Large intestine (tissue), 3 donors: ENCODE measurements around the gene HOXC10. TPM values are rescaled to one million over a fixed set of nuclear protein-coding genes. Genes with fewer than 3 reads are reported as not detected.

Experiments
- DNase-seq, 2 donors: peaks; one replicate each; pipeline versions ENCODE4 v3.0.0 to v3.0.0-alpha.2; 2013
- H3K27ac ChIP-seq: one replicate; pipeline ENCODE4 v1.5.1; 2013; ENCODE audit warnings: low read length
- H3K27me3 ChIP-seq: 2 replicates; pipeline ENCODE4 v1.6.1; 2013; ENCODE audit warnings: low read length; ENCODE audit not compliant: control insufficient read depth, insufficient read depth
- H3K36me3 ChIP-seq: 2 replicates; pipeline ENCODE4 v1.6.1; 2013; ENCODE audit warnings: low read length; ENCODE audit not compliant: control insufficient read depth, insufficient read depth
- H3K4me1 ChIP-seq: one replicate; pipeline ENCODE4 v1.6.1; 2013; ENCODE audit warnings: low read length; ENCODE audit not compliant: control insufficient read depth, insufficient read depth
- H3K4me3 ChIP-seq: one replicate; pipeline ENCODE4 v1.5.1; 2013; ENCODE audit warnings: low read length
- H3K9me3 ChIP-seq: one replicate; pipeline ENCODE4 v1.6.1; 2013; ENCODE audit warnings: mild to moderate bottlenecking, low read depth, low read length, moderate library complexity; ENCODE audit not compliant: control insufficient read depth
- WGBS: methylation state at CpG from one replicate; pipeline ENCODE4 v1.1.5; 2013; ENCODE audit warnings: low lambda C conversion rate; ENCODE audit not compliant: insufficient coverage; 5-methylcytosine and 5-hydroxymethylcytosine counted together
- polyA plus RNA-seq: library from polyadenylated mRNA; unstranded; fragments of 120-200 nt; gene quantifications from one replicate; pipeline ENCODE4 v1.2.1, GENCODE V29; 2013

HOXC10 gene
- polyA plus RNA-seq, 1 donor, result 0.19 TPM

GRCh38 chr12:53941750-53942149 is 43.2 kb upstream of the HOXC10 start:
- Histone ChIP-seq H3K27me3 (peaks cover 98% of the 10 kb centered on the region), H3K4me1 (no peaks in the 10 kb centered on the region), H3K9me3 (peaks cover 5% of the 10 kb centered on the region), H3K36me3 (no peaks in the 10 kb centered on the region), H3K27ac (no peak overlapping the region), H3K4me3 (no peak overlapping the region)
- WGBS, result 20% methylated on average over 1 of the region's 5 CpGs
- DNase-seq, result no peak

DNA sequence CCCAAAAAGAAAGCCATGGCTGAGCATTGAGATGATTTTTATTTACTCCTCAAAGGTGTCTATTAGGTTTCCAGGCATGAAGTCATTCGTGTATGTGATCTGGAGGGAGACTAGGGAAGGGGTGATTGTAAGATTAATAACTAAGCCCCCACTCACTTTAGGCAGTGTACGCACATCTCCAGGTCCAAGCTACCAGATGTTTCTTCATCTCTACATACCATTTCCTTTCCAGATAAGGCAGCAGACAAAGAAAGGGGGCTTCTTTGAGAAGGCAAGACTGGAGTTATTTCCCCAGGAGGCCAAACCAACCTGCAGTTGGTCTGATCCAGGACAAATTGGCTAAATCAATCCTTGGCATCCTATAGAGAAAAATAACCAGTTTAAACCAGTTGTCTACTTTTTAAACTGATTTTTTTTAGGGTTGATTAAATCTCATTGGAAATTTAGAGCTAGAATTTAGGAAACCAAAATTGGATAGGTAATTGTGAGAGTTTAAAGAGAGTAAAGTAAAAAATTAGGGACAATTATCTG is 42.4 kb upstream of the HOXC10 start:
- peaks cover 5% of the 10 kb centered on the region for H3K9me3 ChIP-seq
- H3K27me3 ChIP-seq, result peaks cover 97% of the 10 kb centered on the region
- H3K36me3 ChIP-seq, result no peaks in the 10 kb centered on the region
- no CpG with 5 or more reads among the region's 2 CpGs for WGBS
- H3K4me1 ChIP-seq, result no peaks in the 10 kb centered on the region
- DNase-seq, result no peak
- no peak overlapping the region for H3K4me3 ChIP-seq
- H3K27ac ChIP-seq, result no peak overlapping the region

- H3K9me3 ChIP-seq, result no peaks in the 10 kb centered on the region
These were observed 40.7 kb upstream of the HOXC10 start for GRCh38 chr12:53944209-53944608.

DNA sequence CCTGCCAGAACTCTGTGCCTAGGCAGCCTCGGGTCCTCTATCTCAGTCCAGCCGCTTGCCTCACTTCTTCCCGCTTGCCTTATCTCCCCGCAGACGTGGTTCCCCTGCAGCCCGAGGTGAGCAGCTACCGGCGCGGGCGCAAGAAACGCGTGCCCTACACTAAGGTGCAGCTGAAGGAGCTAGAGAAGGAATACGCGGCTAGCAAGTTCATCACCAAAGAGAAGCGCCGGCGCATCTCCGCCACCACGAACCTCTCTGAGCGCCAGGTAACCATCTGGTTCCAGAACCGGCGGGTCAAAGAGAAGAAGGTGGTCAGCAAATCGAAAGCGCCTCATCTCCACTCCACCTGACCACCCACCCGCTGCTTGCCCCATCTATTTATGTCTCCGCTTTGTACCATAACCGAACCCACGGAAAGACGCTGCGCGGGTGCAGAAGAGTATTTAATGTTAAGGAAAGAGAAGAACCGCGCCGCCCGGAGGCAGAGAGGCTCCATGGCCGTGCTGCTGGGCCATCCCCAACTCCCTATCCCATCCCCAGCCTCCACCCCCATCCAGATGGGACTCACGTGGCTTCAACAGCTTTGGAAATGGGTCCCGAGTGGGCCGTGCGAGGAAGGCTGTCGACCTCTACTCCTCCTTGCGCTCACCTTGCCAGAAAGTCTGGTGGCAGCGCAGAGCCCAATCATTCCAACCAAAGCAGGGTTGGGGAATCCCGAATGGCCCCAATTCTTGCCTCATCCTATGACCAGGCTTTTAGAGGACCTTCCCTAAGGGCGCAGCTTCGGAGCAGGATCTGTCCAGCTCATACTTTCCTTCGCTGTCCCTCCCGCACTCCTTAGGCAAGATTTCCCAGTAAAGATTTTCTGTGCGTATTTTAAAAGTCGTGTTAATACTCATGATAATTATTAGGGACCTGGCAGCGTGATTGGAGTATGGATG is 39.8 kb upstream of the HOXC10 start:
- DNase-seq, result no peak
- Histone ChIP-seq H3K27ac (no peak overlapping the region), H3K4me1 (no peaks in the 10 kb centered on the region), H3K4me3 (no peak overlapping the region), H3K9me3 (peaks cover 4% of the 10 kb centered on the region), H3K36me3 (no peaks in the 10 kb centered on the region), H3K27me3 (peaks cover 97% of the 10 kb centered on the region)
- WGBS, result no CpG with 5 or more reads among the region's 51 CpGs

More at GRCh38 chr12:53944209-53944608, 40.7 kb upstream of the HOXC10 start:
- Histone ChIP-seq H3K4me1 (no peaks in the 10 kb centered on the region), H3K27me3 (peaks cover 97% of the 10 kb centered on the region), H3K4me3 (no peak overlapping the region), H3K27ac (no peak overlapping the region), H3K36me3 (no peaks in the 10 kb centered on the region)
- no CpG with 5 or more reads among the region's 4 CpGs for WGBS
- no peak for DNase-seq

DNA sequence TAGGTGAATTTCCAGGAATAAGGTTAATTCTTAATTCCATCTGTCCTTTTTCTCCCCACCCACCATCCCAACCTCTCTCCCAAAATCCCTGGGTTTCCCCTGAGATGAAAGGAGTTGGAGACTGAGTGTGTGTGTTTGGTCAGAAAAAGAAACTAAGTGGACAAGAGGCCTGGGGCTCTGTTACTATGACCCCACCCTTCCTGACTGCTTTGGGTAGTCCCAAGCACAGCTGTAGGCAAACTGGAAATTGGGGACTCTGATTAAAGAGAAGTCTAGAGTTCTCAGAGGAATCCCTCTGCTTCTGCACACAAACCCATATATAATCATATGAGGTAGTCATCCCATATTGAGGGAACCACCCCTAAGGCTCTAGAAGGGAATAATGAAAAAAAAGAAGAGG is 37.2 kb upstream of the HOXC10 start:
- DNase-seq, result no peak
- Histone ChIP-seq H3K4me1 (no peaks in the 10 kb centered on the region), H3K27ac (no peak overlapping the region), H3K9me3 (peaks cover 8% of the 10 kb centered on the region), H3K4me3 (no peak overlapping the region), H3K36me3 (no peaks in the 10 kb centered on the region), H3K27me3 (peaks cover 98% of the 10 kb centered on the region)

DNA sequence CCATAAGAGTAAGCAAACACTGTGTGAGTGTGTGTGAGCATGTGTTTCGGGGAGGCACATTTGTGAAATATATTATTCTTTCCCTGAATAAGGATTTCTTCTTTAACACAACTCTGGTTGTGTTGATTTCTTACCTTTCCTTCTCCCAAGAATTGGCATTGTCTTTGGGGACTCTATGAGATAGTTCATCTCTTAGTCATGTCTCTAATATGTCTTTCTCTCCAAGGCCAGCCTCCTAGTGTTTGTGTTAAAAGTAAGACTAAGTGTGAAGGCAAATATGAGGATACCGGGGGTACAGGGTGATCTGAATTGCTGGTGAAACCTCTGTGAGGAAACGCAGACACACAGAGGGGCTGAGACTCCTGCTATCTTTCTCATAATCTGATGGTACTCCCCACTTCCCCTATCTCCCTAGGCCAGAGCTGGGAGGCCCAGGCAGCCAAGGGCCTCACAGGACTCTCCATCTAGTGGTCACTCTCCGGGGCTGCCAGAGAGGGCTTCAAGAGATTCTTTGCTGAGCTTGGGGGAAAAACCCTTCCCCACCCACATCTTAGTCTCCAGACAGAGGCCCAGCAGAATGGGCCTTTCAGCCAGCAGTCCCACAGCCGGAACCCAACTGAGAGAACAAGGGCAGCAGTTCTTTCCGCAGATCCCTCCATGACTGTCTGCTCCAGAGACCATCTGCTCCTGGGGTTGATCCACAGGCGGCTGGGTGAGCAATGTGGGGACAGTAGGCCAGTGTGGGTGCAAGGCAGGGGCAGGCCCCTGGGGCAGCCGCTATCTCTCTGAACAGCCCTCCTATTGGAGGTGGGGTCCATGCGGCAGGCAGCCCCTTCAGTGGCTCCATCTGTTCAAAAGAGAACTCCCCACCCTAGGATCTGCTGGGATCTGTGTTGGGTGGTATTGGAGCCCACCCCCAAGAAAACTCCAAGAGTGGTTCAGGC is 36.0 kb upstream of the HOXC10 start:
- H3K27me3 ChIP-seq, result peaks cover 99% of the 10 kb centered on the region
- WGBS, result 74% methylated on average over 2 of the region's 9 CpGs
- no peaks in the 10 kb centered on the region for H3K4me1 ChIP-seq
- H3K27ac ChIP-seq, result no peak overlapping the region
- DNase-seq, result no peak
- H3K4me3 ChIP-seq, result no peak overlapping the region
- no peaks in the 10 kb centered on the region for H3K36me3 ChIP-seq
- peaks cover 11% of the 10 kb centered on the region for H3K9me3 ChIP-seq

DNA sequence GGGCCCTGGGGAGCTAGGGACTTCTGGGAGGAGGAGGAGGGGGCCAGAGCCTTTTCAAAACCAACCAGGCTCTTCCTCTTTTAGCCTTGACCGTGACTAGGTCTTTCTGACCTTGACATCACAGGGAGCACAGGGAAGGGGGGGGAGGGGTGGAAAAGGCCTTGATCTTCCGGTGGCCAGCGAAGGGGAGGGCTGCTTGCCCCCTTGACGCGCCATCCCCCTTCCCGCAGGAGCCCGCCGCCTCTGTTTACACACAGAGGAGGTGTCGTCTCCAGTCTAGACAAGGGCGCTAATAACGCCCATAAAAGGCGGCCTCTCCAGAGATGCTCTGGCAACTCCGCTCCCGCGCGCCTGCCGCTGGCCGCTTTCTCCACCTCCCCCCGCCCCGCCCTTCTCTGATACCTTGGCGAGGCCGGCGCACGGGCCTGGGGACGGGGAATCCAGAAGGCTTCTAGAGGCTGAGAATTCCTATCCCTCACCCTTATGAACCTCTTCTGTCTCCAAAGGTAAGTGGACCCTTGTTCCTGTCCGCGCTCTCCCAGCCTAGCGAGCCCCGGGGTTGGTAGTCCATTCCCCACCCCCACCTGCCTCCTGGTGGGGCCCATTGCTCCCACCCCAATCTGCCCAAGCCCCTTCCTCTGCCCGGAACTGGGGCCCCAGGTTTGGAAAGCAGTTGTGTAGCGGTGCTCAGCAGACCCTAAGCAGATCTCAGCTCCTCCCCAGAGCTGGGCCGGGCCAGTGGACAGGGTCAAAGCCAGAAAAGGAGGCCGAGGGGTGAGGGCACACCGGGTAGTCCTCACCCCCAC is 35.1 kb upstream of the HOXC10 start:
- H3K27me3 ChIP-seq, result peaks cover 99% of the 10 kb centered on the region
- H3K27ac ChIP-seq, result no peak overlapping the region
- H3K36me3 ChIP-seq, result no peaks in the 10 kb centered on the region
- peaks cover 14% of the 10 kb centered on the region for H3K9me3 ChIP-seq
- WGBS, result no CpG with 5 or more reads among the region's 34 CpGs
- no peak for DNase-seq
- H3K4me3 ChIP-seq, result no peak overlapping the region
- H3K4me1 ChIP-seq, result no peaks in the 10 kb centered on the region

- no CpG with 5 or more reads among the region's 10 CpGs for WGBS
- H3K9me3 ChIP-seq, result peaks cover 18% of the 10 kb centered on the region
- H3K36me3 ChIP-seq, result no peaks in the 10 kb centered on the region
- peaks cover 98% of the 10 kb centered on the region for H3K27me3 ChIP-seq
- no peak overlapping the region for H3K27ac ChIP-seq
- no peak overlapping the region for H3K4me3 ChIP-seq
- no peak for DNase-seq
- H3K4me1 ChIP-seq, result no peaks in the 10 kb centered on the region
These were observed 34.5 kb upstream of the HOXC10 start for GRCh38 chr12:53950437-53950773.

DNA sequence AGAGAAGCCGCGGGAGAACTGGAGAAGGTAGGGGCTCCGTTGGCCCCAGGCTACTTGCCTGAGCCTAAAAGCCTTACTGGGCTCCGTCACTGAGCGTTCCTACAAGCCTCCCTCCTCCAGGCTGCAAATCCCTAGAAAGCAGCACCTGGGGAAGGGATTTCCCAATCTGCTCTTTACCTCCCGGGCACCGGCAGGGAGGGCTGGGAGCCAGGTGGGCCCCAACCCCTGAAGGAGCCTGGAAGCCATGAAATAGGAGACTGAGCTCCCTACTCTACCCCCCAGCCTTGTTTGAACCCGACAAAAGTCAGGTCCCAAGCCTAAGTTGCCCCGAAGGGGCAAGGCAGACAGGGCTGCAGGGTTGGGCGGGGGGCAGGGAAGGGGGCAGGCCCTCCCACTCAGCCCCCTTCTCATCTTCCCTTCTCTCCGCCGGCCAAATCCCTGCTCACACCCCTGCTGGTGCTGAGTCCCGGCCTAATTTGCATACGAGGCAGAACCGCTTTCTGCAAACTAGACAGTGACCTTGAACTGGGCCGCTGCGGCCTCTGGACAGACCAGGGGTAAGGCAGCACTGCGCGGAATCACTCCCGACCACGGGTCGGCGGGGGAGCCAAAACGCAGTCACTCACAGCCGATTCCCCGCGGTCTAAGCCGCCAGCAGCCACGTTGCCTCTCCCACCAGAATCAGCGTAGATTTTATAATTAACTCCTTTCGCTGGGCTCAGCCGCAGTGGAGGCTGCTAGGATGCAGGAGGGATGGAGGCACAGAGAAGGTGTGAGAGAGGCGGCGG is 34.0 kb upstream of the HOXC10 start:
- no CpG with 5 or more reads among the region's 34 CpGs for WGBS
- DNase-seq, result no peak
- H3K4me3 ChIP-seq, result no peak overlapping the region
- no peaks in the 10 kb centered on the region for H3K36me3 ChIP-seq
- H3K27me3 ChIP-seq, result peaks cover 98% of the 10 kb centered on the region
- H3K4me1 ChIP-seq, result no peaks in the 10 kb centered on the region
- H3K27ac ChIP-seq, result no peak overlapping the region
- peaks cover 20% of the 10 kb centered on the region for H3K9me3 ChIP-seq
